DOHH2 (cell line): Measurements from ENCODE around the gene IFRD1.

Experiments
- H3F3A ChIP-seq: fragments of 200-600 bp; sonication (generic), shearing (Covaris generic); 2 replicates; pipeline ENCODE4 v1.6.0; 2016; ENCODE audit warnings: antibody characterized with exemption, mild to moderate bottlenecking; ENCODE audit not compliant: control insufficient read depth, insufficient read depth
- H3K27ac ChIP-seq: fragments of 200-600 bp; sonication (generic); 2 replicates; pipeline ENCODE4 v1.5.1; 2014; ENCODE audit warnings: low read depth, mild to moderate bottlenecking, low read length, moderate library complexity
- H3K27me3 ChIP-seq: fragments of 200-600 bp; sonication (generic); 2 replicates; pipeline ENCODE4 v1.6.1; 2014; ENCODE audit warnings: mild to moderate bottlenecking, low read length, mixed read lengths; ENCODE audit not compliant: control insufficient read depth
- H3K36me3 ChIP-seq: fragments of 200-600 bp; sonication (generic); 2 replicates; pipeline ENCODE4 v1.6.1; 2014; ENCODE audit warnings: mild to moderate bottlenecking, low read length, moderate library complexity, mixed read lengths; ENCODE audit not compliant: control insufficient read depth
- H3K4me1 ChIP-seq: fragments of 200-600 bp; sonication (generic); 2 replicates; pipeline ENCODE4 v1.6.1; 2014; ENCODE audit warnings: mild to moderate bottlenecking, low read length, mixed read lengths; ENCODE audit not compliant: control insufficient read depth
- H3K4me2 ChIP-seq: fragments of 200-600 bp; sonication (generic); 2 replicates; pipeline ENCODE4 v1.6.0; 2014; ENCODE audit warnings: mild to moderate bottlenecking, low read length, moderate library complexity
- H3K4me3 ChIP-seq: fragments of 200-600 bp; sonication (generic); 2 replicates; pipeline ENCODE4 v1.5.1; 2014; ENCODE audit warnings: mild to moderate bottlenecking, low read length, mixed read lengths
- H3K79me2 ChIP-seq: fragments of 200-600 bp; sonication (generic); 2 replicates; pipeline ENCODE4 v1.6.1; 2014; ENCODE audit warnings: mild to moderate bottlenecking, low read length, mixed read lengths; ENCODE audit not compliant: control insufficient read depth
- H3K9me2 ChIP-seq: fragments of 200-600 bp; sonication (generic); replicated peaks from 2 replicates; pipeline ENCODE4 v1.6.1; 2014; ENCODE audit warnings: mild to moderate bottlenecking, low read length, mixed read lengths; ENCODE audit not compliant: control insufficient read depth
- H3K9me3 ChIP-seq: fragments of 200-600 bp; sonication (generic); 2 replicates; pipeline ENCODE4 v1.6.1; 2014; ENCODE audit warnings: antibody characterized with exemption, low read length, mixed read lengths; ENCODE audit not compliant: control insufficient read depth, insufficient read depth
- H4K20me1 ChIP-seq: fragments of 200-600 bp; sonication (generic); 2 replicates; pipeline ENCODE4 v1.6.0; 2014; ENCODE audit warnings: low read depth, mild to moderate bottlenecking, antibody characterized with exemption, low read length, moderate library complexity; ENCODE audit not compliant: control insufficient read depth, insufficient read depth
- CTCF ChIP-seq: fragments of 200-600 bp; sonication (generic); IDR thresholded peaks from one replicate; pipeline ENCODE4 v1.5.1; 2014; ENCODE audit warnings: antibody characterized with exemption, mild to moderate bottlenecking, low read depth, low read length; ENCODE audit not compliant: poor library complexity, severe bottlenecking
- EZH2phosphoT487 ChIP-seq: fragments of 200-600 bp; sonication (generic); IDR thresholded peaks from 2 replicates; pipeline ENCODE4 v1.6.1; 2017; ENCODE audit warnings: borderline replicate concordance, mild to moderate bottlenecking, antibody characterized with exemption, low read length, moderate library complexity, mixed read lengths

IFRD1 gene

GRCh38 chr7:112497481-112497880 lies 47.2 kb downstream of the IFRD1 start:
- H3K9me2 ChIP-seq: no peaks in the 10 kb centered on the region
- no peaks in the 10 kb centered on the region for H3K79me2 ChIP-seq
- no peak overlapping the region for H3K27ac ChIP-seq
- TF ChIP-seq CTCF (no peak), EZH2phosphoT487 (no peak)
- no peaks in the 10 kb centered on the region for H3K9me3 ChIP-seq
- 0 out of 2 replicates have a peak, but pooled peaks cover 4% of the 10 kb centered on the region for H3K27me3 ChIP-seq
- no peaks in the 10 kb centered on the region for H3K36me3 ChIP-seq
- no peaks in the 10 kb centered on the region for H4K20me1 ChIP-seq
- H3K4me1 ChIP-seq: peaks cover 9% of the 10 kb centered on the region
- H3F3A ChIP-seq: no peaks in the 10 kb centered on the region
- no peak overlapping the region for H3K4me2 ChIP-seq
- H3K4me3 ChIP-seq: no peak overlapping the region

GRCh38 chr7:112500619-112501018 lies 50.4 kb downstream of the IFRD1 start:
- Histone ChIP-seq H3F3A (no peaks in the 10 kb centered on the region), H3K36me3 (no peaks in the 10 kb centered on the region), H3K27me3 (0 out of 2 replicates have a peak, but pooled peaks cover 4% of the 10 kb centered on the region), H3K4me2 (no peak overlapping the region), H3K9me3 (no peaks in the 10 kb centered on the region), H3K27ac (no peak overlapping the region), H3K9me2 (no peaks in the 10 kb centered on the region), H3K4me3 (no peak overlapping the region), H3K79me2 (no peaks in the 10 kb centered on the region), H3K4me1 (peaks cover 15% of the 10 kb centered on the region), H4K20me1 (no peaks in the 10 kb centered on the region)
- TF ChIP-seq CTCF: no peak

- no peaks in the 10 kb centered on the region for H3F3A ChIP-seq
- TF ChIP-seq EZH2phosphoT487: no peak
- TF ChIP-seq CTCF: no peak
- no peaks in the 10 kb centered on the region for H3K9me3 ChIP-seq
- H3K4me1 ChIP-seq: peaks cover 15% of the 10 kb centered on the region
- no peak overlapping the region for H3K4me2 ChIP-seq
- no peak overlapping the region for H3K27ac ChIP-seq
- H3K27me3 ChIP-seq: no peaks in the 10 kb centered on the region
- no peaks in the 10 kb centered on the region for H3K9me2 ChIP-seq
- H3K4me3 ChIP-seq: no peak overlapping the region
- no peaks in the 10 kb centered on the region for H4K20me1 ChIP-seq
- H3K79me2 ChIP-seq: no peaks in the 10 kb centered on the region
- no peaks in the 10 kb centered on the region for H3K36me3 ChIP-seq
These were observed 51.7 kb downstream of the IFRD1 start for GRCh38 chr7:112501801-112502503.
